Keratinocyte (primary cell): ENCODE data around the gene RHD.

Experiments
- CTCF ChIP-seq, 3 experiments: IDR thresholded peaks in 1 of 3; conservative IDR thresholded peaks in 1 of 3; optimal IDR thresholded peaks in 1 of 3; 2 replicates in 2 of 3; 3 replicates in 1 of 3; pipeline versions ENCODE3 to v1.5.1; 2011; ENCODE audit warnings: low read length in 3 of 3, mild to moderate bottlenecking in 3 of 3, moderate library complexity in 2 of 3, control low read depth in 1 of 3, inconsistent platforms in 1 of 3; ENCODE audit not compliant: insufficient read depth in 2 of 3; ENCODE audit errors: extremely low read depth in 1 of 3
- EZH2 ChIP-seq: IDR thresholded peaks from one replicate; pipeline ENCODE4 v1.6.1; 2012; ENCODE audit warnings: inconsistent platforms, mild to moderate bottlenecking, low read length, moderate library complexity

GRCh38 chr1:25369241-25369640 lies 96.9 kb downstream of the RHD start:
- TF ChIP-seq CTCF (optimal IDR thresholded peaks at IDR 0.05 in 1 of 3, IDR thresholded peaks at IDR 0.05 in 1 of 3, conservative IDR thresholded peaks at IDR 0.05 in 1 of 3; ENCODE audit: extremely low read depth in 1 of 3, insufficient read depth in 2 of 3, low read length in 3 of 3) (no peak), EZH2 (no peak)
